Measurements from ENCODE around the gene PROSER2. TPM values are rescaled to one million over a fixed set of nuclear protein-coding genes. Genes with fewer than 3 reads are reported as not detected.

PROSER2 gene
- total and polyA plus RNA-seq, 2 of the 13 experiments (the other 11 are each of a cell fraction or from before 2014, with no cell fraction given), result 6.9 to 7.7 TPM

DNA sequence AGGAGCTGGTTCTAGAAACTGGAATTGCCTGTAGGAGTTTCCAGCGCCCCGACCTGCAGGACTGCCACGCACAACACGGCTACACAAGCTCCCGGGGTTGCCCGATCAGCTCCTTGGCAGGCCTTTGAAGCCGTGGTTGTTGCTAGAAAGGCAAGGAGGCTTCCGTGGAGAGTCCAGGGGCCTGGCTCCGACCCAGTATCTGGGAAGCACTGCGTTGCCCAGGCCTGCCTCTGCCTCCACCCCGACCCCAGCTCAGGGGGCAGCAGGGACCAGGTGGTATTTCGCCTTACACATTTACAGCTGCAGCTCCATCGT lies 54.4 kb downstream of the PROSER2 start:
- ChIA-PET POLR2A (no interaction called here), CTCF (ENCODE audit: low intra/inter-chr PET ratio, low total read pairs) (no interaction called here)
- Histone ChIP-seq H3K4me3 (replicated peaks in 1 of 3; ENCODE audit: insufficient read depth in 1 of 3, low read depth in 2 of 3, low read length in 3 of 3) (no peak overlapping the region), H3K9ac (ENCODE audit: insufficient read depth, low read depth, low read length) (no peak overlapping the region), H3K27me3 (ENCODE audit: control insufficient read depth in 1 of 2, insufficient read depth in 2 of 2, low read length in 2 of 2) (no peaks in the 10 kb centered on the region), H3K9me3 (ENCODE audit: low read length) (no peaks in the 10 kb centered on the region), H4K20me1 (ENCODE audit: insufficient read depth, low read length) (no peaks in the 10 kb centered on the region), H3K4me1 (ENCODE audit: insufficient read depth, low read length) (peaks cover 95% of the 10 kb centered on the region), H3K79me2 (ENCODE audit: insufficient read depth, low read length) (no peaks in the 10 kb centered on the region), H3K36me3 (replicated peaks in 1 of 2; ENCODE audit: control insufficient read depth in 1 of 2, insufficient read depth in 2 of 2, low read length in 2 of 2) (no peaks in the 10 kb centered on the region), H3K4me2 (ENCODE audit: low read depth, low read length) (no peak overlapping the region), H3K27ac (ENCODE audit: extremely low read length, insufficient read depth, low read length) (peak overlapping the region; percentile 31), H2AFZ (ENCODE audit: low read length) (no peak overlapping the region)
- TF ChIP-seq, protein P1, sequence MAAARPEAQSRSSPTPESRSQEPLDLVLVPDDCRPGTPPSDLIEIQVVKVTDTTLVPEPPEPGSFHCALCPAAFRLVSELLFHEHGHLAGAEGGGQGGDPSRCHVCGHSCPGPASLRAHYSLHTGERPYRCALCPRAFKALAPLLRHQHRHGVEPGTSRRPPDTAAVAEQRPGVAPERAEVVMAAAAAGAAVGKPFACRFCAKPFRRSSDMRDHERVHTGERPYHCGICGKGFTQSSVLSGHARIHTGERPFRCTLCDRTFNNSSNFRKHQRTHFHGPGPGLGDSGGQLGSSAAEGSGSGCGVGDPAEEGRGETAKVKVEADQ (CRISPR knock-in tag; IDR thresholded peaks at IDR 0.05; ENCODE audit: borderline replicate concordance), result no peak
- TF ChIP-seq ZBTB38 (CRISPR knock-in tag; IDR thresholded peaks at IDR 0.05) (peak; percentile 78; the same call in 1 of the 2 replicates), SP2 (CRISPR knock-in tag; IDR thresholded peaks at IDR 0.05) (no peak), RORA (CRISPR knock-in tag; IDR thresholded peaks at IDR 0.05) (no peak), RXRB (CRISPR knock-in tag; IDR thresholded peaks at IDR 0.05; ENCODE audit: borderline replicate concordance) (0 out of 2 replicates have a peak, but pooled peaks have one; percentile 5)
- WGBS (ENCODE audit: low lambda C conversion rate), result 86% methylated on average over 12 of the region's 13 CpGs
- no peak for DNase-seq (ENCODE audit: low spot score)
- in situ Hi-C loops (cut with HindIII; ENCODE audit: extremely low pct_ligation_motif_present, low pct_unique_long_range_greater_than_20kb) (no loop called here), intact Hi-C loops (cut with micrococcal nuclease; ENCODE audit: unreplicated experiment) (no loop called here)
- BruUV-seq (replicated peaks), result no TSS peak
- no peak for FAIRE-seq
- no peak for ATAC-seq

- no peaks in the 10 kb centered on the region for H4K20me1 ChIP-seq (ENCODE audit: insufficient read depth, low read length)
- in situ Hi-C loops (cut with HindIII; ENCODE audit: extremely low pct_ligation_motif_present, low pct_unique_long_range_greater_than_20kb), result no loop called here
- H3K27me3 ChIP-seq (ENCODE audit: control insufficient read depth in 1 of 2, insufficient read depth in 2 of 2, low read length in 2 of 2), result no peaks in the 10 kb centered on the region
- ChIA-PET POLR2A (no interaction called here), CTCF (ENCODE audit: low intra/inter-chr PET ratio, low total read pairs) (no interaction called here)
- no peak for ATAC-seq
- H3K4me2 ChIP-seq (ENCODE audit: low read depth, low read length), result no peak overlapping the region
- no peak overlapping the region for H3K4me3 ChIP-seq (replicated peaks in 1 of 3; ENCODE audit: insufficient read depth in 1 of 3, low read depth in 2 of 3, low read length in 3 of 3)
- TF ChIP-seq ZNF687 (CRISPR knock-in tag; IDR thresholded peaks at IDR 0.05) (peak; percentile 52), RERE (CRISPR knock-in tag; IDR thresholded peaks at IDR 0.05; ENCODE audit: low read depth) (no peak)
- H3K4me1 ChIP-seq (ENCODE audit: insufficient read depth, low read length), result peaks cover 87% of the 10 kb centered on the region
- H2AFZ ChIP-seq (ENCODE audit: low read length), result no peak overlapping the region
- no peak for DNase-seq (ENCODE audit: low spot score)
- H3K9ac ChIP-seq (ENCODE audit: insufficient read depth, low read depth, low read length), result no peak overlapping the region
- no TSS peak for BruUV-seq (replicated peaks)
- no peak for FAIRE-seq
- H3K79me2 ChIP-seq (ENCODE audit: insufficient read depth, low read length), result no peaks in the 10 kb centered on the region
- intact Hi-C loops (cut with micrococcal nuclease; ENCODE audit: unreplicated experiment), result no loop called here
- WGBS (ENCODE audit: low lambda C conversion rate), result 89% methylated on average over 8 of the region's 12 CpGs
- no peak overlapping the region for H3K27ac ChIP-seq (ENCODE audit: extremely low read length, insufficient read depth, low read length)
- H3K36me3 ChIP-seq (replicated peaks in 1 of 2; ENCODE audit: control insufficient read depth in 1 of 2, insufficient read depth in 2 of 2, low read length in 2 of 2), result no peaks in the 10 kb centered on the region
- no peaks in the 10 kb centered on the region for H3K9me3 ChIP-seq (ENCODE audit: low read length)
Measured at GRCh38 chr10:11878776-11879175, 55.6 kb downstream of the PROSER2 start.

All from HepG2 (cell line).